Activated CD4-positive, alpha-beta T cell treated with anti-CD3 and anti-CD28 coated beads, Interleukin-2, amount 50 U/mL, for 4 hours (primary cell): Measurements from ENCODE around the gene KRTAP10-2.
"Not testable (repeated sequence)": the region's sequence is repeated elsewhere in the genome, so short reads cannot be mapped to it uniquely, and the experiment has no call there.

ENCODE experiments used
- DNase-seq, 2 experiments: peaks; one replicate each; pipeline ENCODE4 v3.0.0-alpha.2; 2020

The KRTAP10-2 gene

GRCh38 chr21:44564886-44565598 lies 13.7 kb upstream of the KRTAP10-2 start:
- DNase-seq: no peak

- DNase-seq: no peak
These were observed 12.8 kb upstream of the KRTAP10-2 start for GRCh38 chr21:44564099-44564498.

- no peak for DNase-seq
These were observed 7.4 kb upstream of the KRTAP10-2 start, which contains the start of gene KRTAP10-3 for GRCh38 chr21:44558695-44559094. KRTAP10-3 (minus strand) TSS chr21:44558795; CDS start chr21:44558715, 80 bp downstream.

GRCh38 chr21:44558329-44558675 lies 7.0 kb upstream of the KRTAP10-2 start:
- not testable (repeated sequence) for DNase-seq

- DNase-seq: no peak
These were observed 6.4 kb upstream of the KRTAP10-2 start for GRCh38 chr21:44557491-44558328.

- DNase-seq: no peak
These were observed 5.6 kb upstream of the KRTAP10-2 start for GRCh38 chr21:44556879-44557278.

GRCh38 chr21:44555200-44555875 lies 4.0 kb upstream of the KRTAP10-2 start:
- DNase-seq: no peak

- DNase-seq: no peak
These were observed 1.4 kb upstream of the KRTAP10-2 start for GRCh38 chr21:44552681-44553080.

GRCh38 chr21:44552136-44552535 lies 831 bp upstream of the KRTAP10-2 start:
- DNase-seq: no peak

- no peak for DNase-seq
These were observed 498 bp downstream of the KRTAP10-2 start for GRCh38 chr21:44550807-44551206.

- DNase-seq: not testable (repeated sequence)
These were observed 1.0 kb downstream of the KRTAP10-2 start for GRCh38 chr21:44550285-44550684.

- no peak for DNase-seq
These were observed 1.6 kb downstream of the KRTAP10-2 start for GRCh38 chr21:44549525-44550211.

- no peak for DNase-seq
These were observed 2.4 kb downstream of the KRTAP10-2 start for GRCh38 chr21:44548922-44549321.

- DNase-seq: no peak
These were observed 2.9 kb downstream of the KRTAP10-2 start for GRCh38 chr21:44548381-44548780.

- DNase-seq: peak; percentile 10 to 14
These were observed 3.5 kb downstream of the KRTAP10-2 start for GRCh38 chr21:44547656-44548331.

- no peak for DNase-seq
These were observed 6.7 kb downstream of the KRTAP10-2 start for GRCh38 chr21:44544566-44544965.

GRCh38 chr21:44542716-44543115 lies 8.6 kb downstream of the KRTAP10-2 start:
- DNase-seq: no peak

GRCh38 chr21:44540741-44541288 lies 10.5 kb downstream of the KRTAP10-2 start:
- DNase-seq: no peak

- no peak for DNase-seq
These were observed 11.2 kb downstream of the KRTAP10-2 start, which contains the start of gene KRTAP10-1 for GRCh38 chr21:44539991-44540666. KRTAP10-1 (minus strand) TSS chr21:44540195; CDS start chr21:44540150, 45 bp downstream.

GRCh38 chr21:44539046-44539445 lies 12.3 kb downstream of the KRTAP10-2 start:
- no peak for DNase-seq
